ENCODE results near the gene CA6.
A peak's percentile ranks its signal among the peaks of the same experiment; 100 is the strongest.
"Not testable (repeated sequence)": the region's sequence is repeated elsewhere in the genome, so short reads cannot be mapped to it uniquely, and the experiment has no call there.

The CA6 gene

DNA sequence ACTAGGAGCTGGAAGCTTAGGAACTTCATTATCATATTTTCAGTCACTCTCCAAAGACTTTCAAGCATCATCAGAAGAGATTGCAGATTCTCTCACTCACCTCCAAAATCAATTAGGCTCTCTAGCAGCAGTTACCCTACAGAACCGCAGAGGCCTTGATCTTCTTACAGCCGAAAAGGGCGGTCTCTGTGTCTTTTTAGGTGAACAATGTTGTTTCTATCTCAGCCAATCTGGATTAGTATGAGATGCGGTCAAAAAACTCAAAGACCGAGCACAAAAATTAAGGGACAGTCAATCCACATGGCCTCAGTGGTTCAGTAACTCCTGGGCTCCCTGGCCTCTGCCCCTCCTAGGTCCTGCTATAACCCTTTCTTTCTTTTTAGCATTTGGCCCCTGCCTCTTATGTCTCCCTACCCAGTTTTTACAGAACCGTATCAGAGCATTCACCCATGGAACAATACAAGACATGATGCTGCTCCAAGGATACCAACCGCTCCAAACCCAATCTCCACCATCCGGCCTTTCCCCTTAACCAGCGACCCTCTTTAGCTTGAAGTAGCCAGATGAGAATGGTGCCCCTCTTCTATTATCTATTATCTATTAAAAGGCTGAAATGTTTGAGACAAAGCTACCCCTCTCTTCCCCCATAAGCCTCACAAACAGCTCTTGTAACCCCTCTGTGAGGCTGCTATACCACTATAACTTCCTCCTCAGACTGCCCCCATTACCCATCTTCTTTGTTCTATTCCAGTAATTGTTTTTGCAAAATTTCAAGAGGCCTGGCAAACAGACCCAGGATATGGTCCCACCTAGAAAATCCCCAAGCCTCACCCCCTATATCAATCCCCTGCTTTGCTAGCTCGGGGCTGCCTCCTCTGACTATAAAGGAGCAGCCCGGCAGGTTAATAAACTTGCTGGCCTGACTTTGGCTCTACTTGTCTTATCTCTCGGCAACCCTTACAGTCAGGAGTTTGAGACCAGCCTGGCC lies 18.7 kb upstream of the CA6 start:
- DNase-seq (ENCODE audit: low read depth in 3 of 3): no peak

DNA sequence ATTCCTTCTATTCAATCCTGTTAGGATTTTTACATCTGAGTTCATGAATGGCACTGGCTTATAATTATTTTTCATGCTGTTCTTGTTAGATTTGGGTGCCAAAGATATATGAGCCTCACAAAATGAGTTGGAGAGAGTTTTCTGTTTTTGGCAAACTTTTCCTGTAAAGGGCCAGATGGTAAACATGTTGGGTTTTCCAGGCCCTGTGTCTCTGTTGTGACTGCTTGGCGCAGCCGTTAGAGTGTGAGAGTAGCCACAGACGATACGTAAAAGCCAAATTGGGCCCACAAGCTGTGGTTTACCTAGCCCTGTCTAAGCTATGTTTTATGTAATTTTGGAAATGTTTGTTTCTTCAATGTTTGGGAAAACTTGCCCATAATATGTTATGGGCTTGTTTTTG lies 15.6 kb upstream of the CA6 start:
- no peak for DNase-seq (ENCODE audit: low read depth in 3 of 3)

DNA sequence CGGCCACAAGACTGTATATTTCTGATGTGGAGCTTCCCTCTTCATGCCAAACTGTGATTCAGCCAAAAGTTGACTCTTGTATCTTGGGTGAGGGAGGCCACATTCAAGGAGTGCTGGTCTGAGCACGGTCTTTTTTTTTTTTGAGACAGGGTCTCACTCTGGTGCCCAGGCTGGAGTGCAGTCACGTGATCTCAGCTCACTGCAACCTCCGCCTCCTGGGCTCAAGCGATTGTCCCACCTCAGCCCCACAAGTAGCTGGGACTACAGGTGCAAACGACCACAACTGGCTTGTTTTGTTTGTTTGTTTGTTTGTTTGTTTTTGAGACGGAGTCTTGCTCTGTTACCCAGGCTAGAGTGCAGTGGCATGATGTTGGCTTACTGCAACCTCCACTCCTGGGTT lies 8.6 kb upstream of the CA6 start:
- DNase-seq (ENCODE audit: low read depth in 3 of 3): not testable (repeated sequence)

DNA sequence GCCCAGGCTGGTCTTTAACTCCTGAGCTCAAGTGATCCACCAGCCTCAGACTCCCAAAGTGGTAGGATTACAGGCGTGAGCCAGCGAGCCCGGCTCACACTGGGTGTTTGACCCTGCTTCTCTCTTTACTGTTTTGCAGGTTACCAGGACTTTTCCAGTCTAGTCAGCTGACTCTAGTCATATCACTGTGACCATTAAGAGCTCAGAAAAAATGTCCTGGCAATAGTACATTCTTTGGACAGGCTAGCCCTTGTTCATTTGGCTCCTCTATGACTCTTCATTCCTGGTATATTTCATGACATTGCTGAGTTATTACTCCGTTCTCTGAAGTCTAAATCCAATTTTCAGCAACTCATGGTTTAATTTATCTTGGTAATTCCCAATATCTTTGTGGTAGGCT lies 8.0 kb upstream of the CA6 start:
- no peak for DNase-seq (ENCODE audit: low read depth in 3 of 3)

DNA sequence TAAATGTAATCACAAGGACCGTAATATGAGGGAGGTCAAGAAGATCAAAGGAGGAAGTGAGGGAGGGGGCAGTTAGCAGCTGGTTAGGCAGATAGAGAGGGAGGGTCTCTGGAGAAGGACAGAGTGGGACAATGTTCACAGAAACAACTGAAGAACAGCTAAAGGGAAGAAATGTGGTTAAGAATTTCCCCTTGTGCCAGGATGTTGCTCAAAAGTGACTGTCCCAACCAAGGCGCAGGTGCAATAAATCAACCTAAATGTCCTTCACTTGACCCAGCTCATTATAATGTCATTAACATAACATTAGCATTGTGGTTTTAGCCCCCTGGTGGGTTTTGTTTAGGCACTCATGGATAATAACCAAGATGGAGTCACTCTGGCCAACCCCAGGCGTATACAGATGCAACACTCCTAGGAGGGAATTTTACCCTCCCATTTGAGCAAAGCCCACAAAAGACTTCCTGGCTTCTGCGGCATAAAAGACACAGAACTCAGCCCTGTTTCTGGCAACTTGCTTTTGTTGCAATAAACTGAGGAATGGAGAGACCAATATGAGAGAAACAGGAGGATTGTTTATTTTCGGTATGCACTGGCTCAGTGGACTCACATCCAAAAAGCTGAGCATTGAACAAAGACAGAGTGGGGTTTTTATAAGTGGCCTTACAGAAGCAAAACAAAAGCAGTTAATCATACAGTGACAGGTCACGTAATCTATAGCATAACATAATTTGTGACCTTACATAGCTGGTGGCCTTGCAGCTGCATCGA lies 7.3 kb upstream of the CA6 start:
- no peak for DNase-seq (ENCODE audit: low read depth in 3 of 3)

DNA sequence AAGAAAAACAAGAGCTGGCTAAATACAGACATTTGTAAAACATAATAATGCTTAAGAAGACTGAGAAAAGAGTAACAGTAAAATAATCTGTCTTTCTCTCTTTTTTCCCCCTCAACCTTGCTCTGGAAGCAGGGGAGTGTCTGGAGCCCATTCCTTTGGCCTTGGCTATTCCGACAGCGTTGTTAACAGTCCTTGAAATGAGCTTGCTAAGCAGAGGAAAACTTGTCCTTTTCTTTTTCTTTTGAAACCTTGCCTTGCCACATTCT lies 6.7 kb upstream of the CA6 start:
- no peak for DNase-seq (ENCODE audit: low read depth in 3 of 3)

DNA sequence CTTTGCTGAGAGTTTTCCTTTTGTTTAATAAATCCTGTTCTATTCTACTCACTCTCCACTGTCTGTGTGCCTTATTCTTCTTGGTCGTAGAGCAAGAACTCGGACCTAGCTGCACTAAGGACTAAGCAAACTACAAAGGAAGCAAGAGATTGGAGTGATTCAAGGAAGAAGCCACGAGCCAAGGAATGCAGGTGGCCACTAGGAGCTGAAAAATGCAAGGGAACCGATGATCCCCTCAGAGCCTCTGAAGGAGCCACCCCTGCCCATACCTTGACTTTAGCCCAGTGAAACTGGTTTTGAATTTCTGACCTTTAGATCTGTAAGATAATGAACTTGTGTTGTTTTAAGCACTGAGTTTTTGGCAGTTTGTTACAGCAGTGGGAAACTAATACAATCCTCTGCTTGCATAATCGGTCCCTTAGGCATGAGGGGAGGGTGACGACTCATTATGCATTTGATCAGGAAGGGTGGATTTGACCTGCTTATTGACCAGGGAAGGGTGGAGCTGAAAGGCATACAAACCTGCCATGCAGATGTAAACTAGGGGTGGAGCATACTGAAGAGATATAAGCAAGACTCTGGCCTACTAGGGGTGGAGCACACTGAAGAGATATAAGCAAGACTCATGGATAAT lies 6.2 kb upstream of the CA6 start:
- no peak for DNase-seq (ENCODE audit: low read depth in 3 of 3)

DNA sequence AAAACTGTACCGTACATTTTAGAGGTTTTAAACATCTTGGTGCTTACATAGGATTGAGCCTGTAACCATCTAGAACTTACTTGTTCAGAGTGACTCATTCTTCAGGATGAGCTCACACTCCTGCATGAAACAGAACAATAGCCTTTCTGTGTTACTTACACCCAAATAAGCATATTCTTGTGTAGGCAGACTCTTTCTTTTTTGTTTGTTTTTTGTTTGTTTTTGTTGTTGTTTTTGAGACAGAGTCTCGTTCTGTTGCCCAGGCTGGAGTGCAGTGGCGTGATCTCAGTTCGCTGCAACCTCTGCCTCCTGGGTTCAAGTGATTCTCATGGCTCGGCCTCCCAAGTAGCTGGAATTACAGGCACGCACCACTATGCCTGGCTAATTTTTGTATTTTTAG lies 3.8 kb upstream of the CA6 start:
- no peak for DNase-seq (ENCODE audit: low read depth in 3 of 3)

DNA sequence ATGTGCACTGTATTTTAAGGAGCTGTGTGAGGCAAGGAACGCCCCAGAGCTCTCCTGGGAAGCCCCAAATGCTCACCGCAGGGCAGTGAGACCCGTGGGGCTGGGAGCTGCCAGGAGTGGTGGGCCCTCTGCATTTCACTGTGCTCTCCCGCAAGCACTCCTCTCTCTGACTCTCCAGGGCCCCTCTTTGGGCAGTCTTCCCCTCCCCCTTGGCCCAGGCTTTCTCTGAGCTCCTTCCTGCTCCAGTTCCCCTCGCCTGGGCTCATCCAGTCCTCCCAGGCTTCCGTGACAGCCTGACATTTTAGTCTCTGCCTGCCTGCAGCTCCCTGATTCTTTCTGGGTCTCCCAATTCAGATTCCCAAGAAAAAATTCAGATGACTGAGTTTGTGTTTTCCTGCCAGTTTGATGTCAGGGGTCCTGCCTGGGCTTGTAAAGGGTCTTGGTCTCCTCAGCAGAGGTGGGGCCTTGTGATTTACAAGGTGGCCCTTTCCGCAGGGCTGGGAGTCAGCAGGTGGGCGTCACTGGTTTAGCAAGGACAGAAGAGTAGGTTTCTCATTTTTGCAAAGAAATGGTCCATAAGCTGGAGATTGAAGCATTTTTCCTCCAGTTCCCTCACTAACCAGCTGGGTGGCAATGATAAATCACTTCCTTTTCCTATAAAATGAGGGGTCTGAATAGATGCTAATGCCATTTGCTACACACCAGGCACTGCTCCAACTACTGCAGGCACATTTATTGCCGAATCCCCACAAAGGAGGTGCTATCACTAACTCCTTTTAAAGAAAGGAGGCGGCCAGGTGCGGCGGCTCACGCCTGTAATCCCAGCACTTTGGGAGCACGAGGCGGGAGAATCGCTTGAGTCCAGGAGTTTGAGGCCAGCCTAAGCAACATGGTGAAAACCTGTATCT lies 1.9 kb upstream of the CA6 start:
- DNase-seq (ENCODE audit: low read depth in 3 of 3): no peak

DNA sequence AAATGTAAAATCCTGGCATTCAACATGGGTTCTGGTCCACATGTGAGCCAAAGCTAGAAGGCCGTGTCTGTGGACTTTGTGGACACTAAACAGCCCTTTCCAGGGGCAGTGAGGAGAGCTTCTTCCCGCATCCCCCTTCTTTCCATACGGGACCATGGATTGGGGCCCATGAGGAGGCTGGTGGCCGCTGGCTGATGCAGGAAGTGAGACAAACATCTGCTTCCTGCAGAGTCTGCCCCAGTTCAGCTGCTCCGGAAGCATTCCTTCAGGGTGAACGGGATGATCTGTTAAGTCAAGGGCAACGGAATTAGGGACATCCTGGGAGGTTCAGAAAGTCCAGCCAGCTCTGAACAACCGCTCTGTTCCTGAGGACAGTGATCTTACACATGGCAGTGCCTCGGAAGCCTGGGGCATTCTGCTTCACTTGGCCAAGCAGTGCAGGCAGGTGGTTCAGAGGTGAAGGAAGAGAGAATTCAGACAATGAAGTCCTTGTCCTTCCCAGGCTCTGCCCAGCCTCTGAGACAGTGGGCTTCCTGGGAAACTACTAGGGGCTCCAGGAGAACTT lies 1.5 kb downstream of the CA6 start:
- no peak for DNase-seq (ENCODE audit: low read depth in 3 of 3)

DNA sequence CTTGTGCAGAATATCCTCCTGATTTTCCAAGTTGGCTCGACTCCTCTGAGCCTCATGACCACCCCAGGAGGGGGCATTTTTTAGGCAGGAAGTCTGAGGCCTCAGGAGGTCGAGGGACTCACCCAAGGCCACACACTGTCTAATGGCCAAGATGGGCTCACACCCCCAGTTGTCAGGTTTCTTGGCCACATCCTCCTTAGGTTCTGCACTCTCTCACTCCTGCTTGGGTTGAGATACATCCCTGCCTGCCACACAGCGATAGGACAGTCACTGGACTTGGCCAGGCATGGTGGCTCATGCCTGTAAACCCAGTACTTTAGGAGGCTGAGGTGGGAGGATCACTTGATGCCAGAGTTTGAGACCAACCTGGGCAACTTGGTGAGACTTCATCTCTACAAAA lies 4.6 kb downstream of the CA6 start:
- DNase-seq (ENCODE audit: low read depth in 3 of 3): no peak

DNA sequence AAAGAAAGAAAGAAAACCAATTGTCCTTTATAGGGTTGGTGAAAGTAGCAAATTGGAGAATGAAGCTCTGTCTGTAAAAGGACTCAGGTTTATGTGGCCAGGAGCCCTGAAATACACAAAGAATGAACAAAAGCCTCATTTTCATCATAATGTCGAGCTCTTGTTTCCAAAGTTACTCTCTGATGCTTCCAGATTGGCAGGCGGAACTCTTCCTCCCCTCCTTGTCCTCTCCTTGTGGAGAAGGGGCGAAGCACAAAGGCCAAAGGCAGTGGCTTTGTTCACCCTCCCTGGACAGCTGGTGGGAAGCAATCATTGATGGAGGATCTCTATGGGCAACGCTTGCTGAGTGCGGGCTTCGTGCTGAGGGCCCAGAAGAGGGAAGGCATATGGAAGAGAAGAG lies 5.6 kb downstream of the CA6 start:
- DNase-seq (ENCODE audit: low read depth in 3 of 3): no peak

DNA sequence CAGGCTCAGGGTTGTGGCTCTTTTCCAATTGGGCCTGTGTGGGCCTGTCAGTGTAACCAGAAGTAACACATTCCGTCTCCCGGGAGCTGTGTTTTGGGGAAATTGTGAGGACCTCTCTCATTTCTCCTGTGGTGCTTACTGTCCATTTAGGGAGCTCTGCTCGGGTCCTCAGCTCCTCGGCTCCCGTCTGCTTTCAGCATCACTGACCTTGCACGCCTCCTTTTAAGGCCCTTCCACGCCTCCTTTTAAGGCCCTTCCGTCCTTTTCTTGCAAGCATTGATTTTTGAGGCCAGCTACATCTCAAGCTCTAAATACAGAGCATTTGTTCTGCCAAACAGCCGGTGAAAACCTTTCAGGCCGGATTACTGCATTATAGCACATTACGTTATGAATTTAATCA lies 9.7 kb downstream of the CA6 start:
- no peak for DNase-seq (ENCODE audit: low read depth in 3 of 3)

DNA sequence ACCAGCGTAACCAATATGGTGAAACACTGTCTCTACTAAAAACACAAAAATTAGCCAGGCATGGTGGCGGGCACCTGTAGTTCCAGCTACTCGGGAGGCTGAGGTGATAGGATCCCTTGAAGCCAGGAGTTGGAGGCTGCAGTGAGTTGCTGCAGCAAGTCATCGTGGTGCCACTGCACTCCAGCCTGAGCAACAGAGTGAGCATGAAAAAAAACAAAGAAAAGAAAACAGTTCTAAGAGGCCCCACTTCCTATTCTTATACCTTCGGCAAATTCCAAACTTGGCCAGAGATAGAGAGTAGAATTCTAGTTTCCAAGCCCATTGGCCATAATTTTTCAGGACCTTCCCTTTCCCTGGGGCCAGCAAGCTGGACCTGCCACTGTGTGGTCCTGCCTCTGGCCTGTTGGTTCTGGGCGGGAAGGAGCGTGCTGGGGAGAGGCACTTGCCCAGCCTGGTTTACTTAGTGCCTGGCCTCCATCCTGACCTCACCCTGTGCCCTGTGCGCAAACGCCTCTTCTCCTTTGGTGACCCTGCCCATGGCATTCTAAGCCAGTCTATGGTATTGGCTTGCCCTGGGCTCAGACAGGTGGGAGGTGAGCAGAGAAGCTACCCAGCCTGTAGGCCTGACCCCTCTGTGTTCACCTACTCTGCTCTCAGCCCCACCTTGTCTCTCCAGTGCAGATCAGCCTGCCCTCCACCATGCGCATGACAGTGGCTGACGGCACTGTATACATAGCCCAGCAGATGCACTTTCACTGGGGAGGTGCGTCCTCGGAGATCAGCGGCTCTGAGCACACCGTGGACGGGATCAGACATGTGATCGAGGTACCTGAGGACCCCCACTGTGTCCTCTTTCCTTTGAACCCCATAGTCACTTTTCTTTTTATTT lies 11.0 kb downstream of the CA6 start:
- DNase-seq (ENCODE audit: low read depth in 3 of 3): no peak

DNA sequence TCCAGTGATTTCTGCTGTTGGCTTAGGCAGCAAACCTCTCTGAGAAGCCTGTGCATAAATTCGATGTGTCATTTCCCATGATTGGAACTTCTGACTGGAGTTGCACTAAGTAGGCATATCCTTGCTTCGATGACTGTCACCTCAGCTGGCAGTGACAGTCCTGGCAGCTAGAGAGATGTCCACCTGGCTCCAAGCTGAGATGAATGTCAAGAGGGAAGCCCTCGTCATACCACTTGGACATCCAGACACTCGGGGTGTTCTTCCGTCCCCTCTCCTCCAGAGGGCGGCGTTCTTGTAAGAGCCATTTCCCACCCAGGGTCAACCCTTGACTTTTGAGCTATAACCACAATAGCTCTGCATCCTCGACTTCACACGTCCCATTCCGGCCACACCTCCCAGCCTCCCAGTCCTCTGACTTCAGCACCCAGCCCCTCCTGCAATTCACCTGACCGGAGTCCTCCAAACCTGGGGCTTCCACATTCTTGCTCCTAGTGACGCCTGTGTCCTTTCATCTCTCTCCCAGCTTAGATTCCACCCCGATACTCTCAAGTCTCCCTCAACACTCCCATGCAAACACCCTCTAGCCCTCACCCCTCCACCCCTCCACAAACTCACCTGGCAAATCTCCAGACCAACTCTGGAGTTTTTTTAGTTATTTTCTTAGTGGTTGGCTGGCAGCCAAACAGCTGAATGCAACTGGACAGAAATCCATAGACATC lies 17.3 kb downstream of the CA6 start:
- peak in 2 of 3 experiments; percentile 15 to 21 for DNase-seq (ENCODE audit: low read depth in 3 of 3)

DNA sequence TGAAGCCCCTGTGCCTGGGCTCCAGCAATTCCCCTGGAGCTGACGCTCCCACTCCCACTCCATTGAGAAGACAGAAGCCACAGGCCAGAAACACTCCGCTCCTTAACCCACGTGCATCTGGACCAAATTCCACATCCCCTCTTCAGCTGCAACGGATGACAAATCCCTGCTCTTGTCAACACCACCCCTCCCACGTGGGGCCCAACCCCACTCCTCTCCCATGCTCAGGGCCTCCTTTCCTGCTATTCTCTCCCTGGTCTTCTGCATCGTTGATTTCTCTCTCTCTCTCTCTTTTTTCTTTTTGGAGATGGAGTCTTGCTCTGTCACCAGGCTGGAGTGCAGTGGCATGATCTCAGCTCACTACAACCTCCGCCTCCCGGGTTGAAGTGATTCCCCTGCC lies 18.3 kb downstream of the CA6 start:
- DNase-seq (ENCODE audit: low read depth in 3 of 3): no peak

DNA sequence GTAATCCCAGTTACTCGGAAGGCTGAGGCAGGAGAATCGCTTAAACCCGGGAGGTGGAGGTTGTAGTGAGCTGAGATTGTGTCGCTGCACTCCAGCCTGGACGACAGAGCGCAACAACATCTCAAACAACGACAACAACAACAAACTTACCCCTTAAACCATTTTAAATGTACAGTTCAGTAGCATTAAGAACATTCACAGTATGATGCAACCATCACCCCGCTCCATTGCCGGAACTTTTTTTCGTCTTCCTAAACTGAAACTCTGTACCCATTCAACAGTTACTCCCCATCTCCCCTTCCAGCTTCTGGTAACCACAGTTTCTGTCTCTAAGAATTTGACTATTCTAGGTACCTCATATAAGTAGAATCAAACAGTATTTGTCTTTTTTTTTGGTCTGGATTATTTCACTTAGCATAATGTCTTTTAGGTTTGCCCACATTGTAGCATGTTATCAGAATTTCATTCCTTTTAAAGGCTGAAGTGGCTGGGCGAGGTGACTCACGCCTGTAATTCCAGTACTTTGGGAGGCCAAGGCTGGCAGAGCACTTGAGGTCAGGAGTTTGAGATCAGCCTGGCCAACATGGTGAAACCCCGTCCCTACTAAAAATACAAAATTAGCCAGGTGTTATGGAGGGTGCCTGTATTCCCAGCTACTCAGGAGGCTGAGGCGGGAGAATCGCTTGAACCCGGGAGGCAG lies 19.6 kb downstream of the CA6 start:
- no peak for DNase-seq (ENCODE audit: low read depth in 3 of 3)

DNA sequence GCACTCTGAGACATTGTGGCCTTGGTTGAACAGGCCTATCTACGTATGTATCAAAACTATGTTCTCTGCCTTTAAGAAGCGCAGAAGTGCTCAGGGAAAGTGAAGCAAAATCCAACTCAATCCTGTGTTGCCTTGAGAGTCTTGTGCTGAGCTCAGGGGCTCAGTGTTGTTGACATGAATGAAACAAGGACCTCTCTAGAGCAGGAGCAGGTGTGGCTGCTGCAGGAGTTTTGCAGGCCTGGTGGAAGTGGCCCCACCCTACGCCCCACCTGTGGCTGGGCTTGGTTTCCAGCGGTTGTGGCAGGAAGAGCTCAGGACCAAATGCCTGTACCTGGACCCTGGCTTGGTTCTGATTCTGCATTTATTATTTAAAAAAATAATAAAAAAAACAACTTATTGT lies 20.9 kb downstream of the CA6 start:
- DNase-seq (ENCODE audit: low read depth in 3 of 3): no peak

DNA sequence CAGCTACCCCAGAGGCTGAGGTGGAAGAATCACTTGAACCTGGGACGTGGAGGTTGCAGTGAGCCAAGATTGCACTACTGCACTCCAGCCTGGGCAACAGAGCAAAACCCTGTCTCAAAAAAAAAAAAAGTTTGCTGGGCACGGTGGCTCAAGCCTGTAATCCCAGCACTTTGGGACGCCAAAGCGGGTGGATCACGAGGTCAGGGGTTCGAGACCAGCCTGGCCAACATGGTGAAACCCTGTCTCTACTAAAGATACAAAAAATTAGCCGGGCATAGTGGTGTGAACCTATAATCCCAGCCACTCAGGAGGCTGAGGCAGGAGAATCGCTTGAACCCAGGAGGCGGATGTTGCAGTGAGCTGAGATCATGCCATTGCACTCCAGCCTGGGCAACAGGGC lies 23.2 kb downstream of the CA6 start:
- not testable (repeated sequence) for DNase-seq (ENCODE audit: low read depth in 3 of 3)

Data from stimulated activated CD4-positive, alpha-beta T cell treated with anti-CD3 and anti-CD28 coated beads, TNF-alpha, amount 100 ng/mL, for 4 hours (primary cell).